GM12878 (cell line): ENCODE measurements around the gene VAV2. TPM values are rescaled to one million over a fixed set of nuclear protein-coding genes. Genes with fewer than 3 reads are reported as not detected.

Source experiments
- ATAC-seq: fragments of 200-7000 bp; cut with Tn5 transposase; 3 replicates; pipeline ENCODE4 v1.9.1; 2020; ENCODE audit warnings: mild to moderate bottlenecking, moderate library complexity
- BruUV-seq: library from RNA; stranded (reverse); fragments of 400-500 nt; replicated peaks from 2 replicates; lab custom pipeline; 2021; lab: Mats Ljungman, UMichigan
- CTCF ChIA-PET: fragments of 300-600 bp; sonication (Branson Sonifier 250); formaldehyde crosslinking; extraction: SDS; loops from one replicate; lab custom pipeline; 2021; ENCODE audit warnings: inconsistent platforms; lab: Yijun Ruan, JAX
- POLR2A ChIA-PET: fragments of 350-600 bp; formaldehyde crosslinking; extraction: SDS; loops from one replicate; lab custom pipeline; 2021; ENCODE audit warnings: inconsistent platforms; lab: Charles Lee
- RAD21 ChIA-PET: fragments of 300-600 bp; sonication (Branson Sonifier 250); formaldehyde crosslinking; loops from one replicate; lab custom pipeline; 2023; ENCODE audit warnings: antibody characterized with exemption; ENCODE audit not compliant: unreplicated experiment; lab: Charles Lee
- SMC1A ChIA-PET: fragments of 300-600 bp; sonication (Branson Sonifier 250); formaldehyde crosslinking; loops from one replicate; lab custom pipeline; 2023; ENCODE audit not compliant: unreplicated experiment, uncharacterized antibody; lab: Charles Lee
- DNase-seq: peaks from one replicate; pipeline ENCODE4 v3.0.0-alpha.2; 2011; ENCODE audit warnings: low read depth, low spot score
- FAIRE-seq: peaks from 3 replicates; lab custom pipeline; 2011; peaks lifted over from hg19 to GRCh38; lab: Jason Lieb, UNC
- H2AFZ ChIP-seq: 2 replicates; pipeline ENCODE4 v1.6.0; 2011; ENCODE audit warnings: low read depth, low read length, control low read depth; ENCODE audit not compliant: control insufficient read depth
- H3K27ac ChIP-seq: 2 replicates; pipeline ENCODE4 v1.5.1; 2011; ENCODE audit warnings: control low read depth; ENCODE audit not compliant: control insufficient read depth, insufficient read depth
- H3K27me3 ChIP-seq, 2 experiments: replicated peaks in 1 of 2; 2 replicates each; pipeline versions ENCODE4 v1.6.0 to v1.6.1; 2011; ENCODE audit warnings: low read length in 1 of 2; ENCODE audit not compliant: control insufficient read depth in 2 of 2, insufficient read depth in 2 of 2
- H3K36me3 ChIP-seq, 2 experiments: 2 replicates each; pipeline ENCODE4 v1.5.1; 2011; ENCODE audit warnings: low read length in 1 of 2; ENCODE audit not compliant: control insufficient read depth in 2 of 2, insufficient read depth in 2 of 2
- H3K4me1 ChIP-seq: 2 replicates; pipeline ENCODE4 v1.6.1; 2011; ENCODE audit warnings: mild to moderate bottlenecking, low read length, moderate library complexity, mixed read lengths; ENCODE audit not compliant: control insufficient read depth, insufficient read depth
- H3K4me2 ChIP-seq: 2 replicates; pipeline ENCODE4 v1.6.0; 2011; ENCODE audit warnings: control low read depth; ENCODE audit not compliant: control insufficient read depth, insufficient read depth
- H3K4me3 ChIP-seq: fragments of 200-600 bp; sonication (generic); 2 replicates; pipeline ENCODE4 v1.5.1; 2016
- H3K79me2 ChIP-seq: 2 replicates; pipeline ENCODE4 v1.6.0; 2011; ENCODE audit warnings: low read length; ENCODE audit not compliant: control insufficient read depth, insufficient read depth
- H3K9ac ChIP-seq: 2 replicates; pipeline ENCODE4 v1.8.0; 2011; ENCODE audit warnings: low read length, control low read depth, mixed read lengths; ENCODE audit not compliant: control insufficient read depth, insufficient read depth
- H3K9me3 ChIP-seq: replicated peaks from 3 replicates; pipeline ENCODE4 v1.5.1; 2011; ENCODE audit warnings: mild to moderate bottlenecking, low read length; ENCODE audit not compliant: control insufficient read depth, insufficient read depth
- H4K20me1 ChIP-seq: 2 replicates; pipeline ENCODE4 v1.6.0; 2011; ENCODE audit not compliant: control insufficient read depth, insufficient read depth
- BRCA1 ChIP-seq: IDR thresholded peaks from 2 replicates; pipeline ENCODE4 v1.6.1; 2011; ENCODE audit warnings: low read depth, low read length, improper control_type of control experiment
- CEBPB ChIP-seq, 2 experiments: fragments of 150-350 bp in 1 of 2; IDR thresholded peaks; 2 replicates each; pipeline ENCODE4 v1.6.1; 2012 to 2014; ENCODE audit warnings: low read depth in 2 of 2, low read length in 2 of 2, borderline replicate concordance in 1 of 2, inconsistent platforms in 1 of 2
- CREB1 ChIP-seq: IDR thresholded peaks from 2 replicates; pipeline ENCODE4 v1.6.1; 2012; ENCODE audit warnings: low read depth, mild to moderate bottlenecking, inconsistent platforms
- GABPA ChIP-seq: IDR thresholded peaks from 2 replicates; pipeline ENCODE4 v1.6.1; 2014; ENCODE audit warnings: antibody characterized with exemption, low read depth, mild to moderate bottlenecking, inconsistent platforms
- HCFC1 ChIP-seq: fragments of 150-350 bp; IDR thresholded peaks from 2 replicates; pipeline ENCODE4 v1.6.1; 2014; ENCODE audit warnings: low read length
- KDM1A ChIP-seq: fragments of 200-600 bp; sonication (generic); IDR thresholded peaks from 2 replicates; pipeline ENCODE4 v1.6.1; 2016; ENCODE audit warnings: borderline replicate concordance
- MTA2 ChIP-seq: fragments of 450-650 bp; IDR thresholded peaks from 2 replicates; pipeline ENCODE4 v1.6.1; 2016; ENCODE audit warnings: low read depth, mild to moderate bottlenecking, moderate library complexity
- MXI1 ChIP-seq: fragments of 150-350 bp; IDR thresholded peaks from 2 replicates; pipeline ENCODE4 v1.6.1; 2011; ENCODE audit warnings: low read depth, mild to moderate bottlenecking, inconsistent platforms, low read length, improper control_type of control experiment
- NBN ChIP-seq: fragments of 450-650 bp; IDR thresholded peaks from 2 replicates; pipeline ENCODE4 v1.6.1; 2016
- NFYA ChIP-seq: IDR thresholded peaks from 2 replicates; pipeline ENCODE4 v1.6.1; 2011; ENCODE audit warnings: low read depth, mild to moderate bottlenecking, low read length, improper control_type of control experiment, borderline replicate concordance
- NR2C2 ChIP-seq: IDR thresholded peaks from 2 replicates; pipeline ENCODE4 v1.6.1; 2011; ENCODE audit warnings: borderline replicate concordance, low read depth; ENCODE audit not compliant: control insufficient read depth, insufficient read length
- NRF1 ChIP-seq: conservative IDR thresholded peaks from 2 replicates; pipeline ENCODE4 v1.6.1; 2011; ENCODE audit warnings: mild to moderate bottlenecking, low read depth, low read length, improper control_type of control experiment
- RAD21 ChIP-seq: IDR thresholded peaks from 2 replicates; pipeline ENCODE4 v1.6.1; 2011; ENCODE audit warnings: mild to moderate bottlenecking, low read depth, low read length, moderate library complexity; ENCODE audit not compliant: insufficient read depth
- SMC3 ChIP-seq: IDR thresholded peaks from 2 replicates; pipeline ENCODE4 v1.6.1; 2011; ENCODE audit warnings: low read length, improper control_type of control experiment, borderline replicate concordance
- SPI1 ChIP-seq: IDR thresholded peaks from 2 replicates; pipeline ENCODE4 v1.6.1; 2011; ENCODE audit warnings: low read depth, mild to moderate bottlenecking, low read length, moderate library complexity, borderline replicate concordance; ENCODE audit not compliant: insufficient read depth
- WRNIP1 ChIP-seq: IDR thresholded peaks from 2 replicates; pipeline ENCODE4 v1.6.1; 2011; ENCODE audit warnings: low read depth, low read length, improper control_type of control experiment, borderline replicate concordance
- ZNF274 ChIP-seq: IDR thresholded peaks from one replicate; pipeline ENCODE4 v1.8.0; 2011; ENCODE audit not compliant: insufficient read length, insufficient read depth
- ZZZ3 ChIP-seq: IDR thresholded peaks from 2 replicates; pipeline ENCODE4 v1.6.1; 2011; ENCODE audit warnings: low read depth; ENCODE audit not compliant: control insufficient read depth, insufficient read length
- WGBS: methylation state at CpG from one replicate; pipeline ENCODE4 v1.1.6; 2016; ENCODE audit warnings: low lambda C conversion rate; ENCODE audit not compliant: insufficient replicate concordance, insufficient coverage; ENCODE audit errors: missing lambda C conversion rate; 5-methylcytosine and 5-hydroxymethylcytosine counted together
- in situ Hi-C: fragments of 300-500 bp; cut with MboI; formaldehyde crosslinking; loops from 9 replicates; pipeline ENCODE4 v1.14.3; 2018; ENCODE audit warnings: mixed read lengths
- intact Hi-C: fragments of 100-400 bp; cut with micrococcal nuclease; formaldehyde crosslinking; loops from one replicate; pipeline ENCODE4 v1.14.2; 2022; ENCODE audit not compliant: unreplicated experiment
- polyA plus RNA-seq, 11 experiments: library from polyadenylated mRNA; depleted of rRNA in 4 of 11; unstranded in 6 of 11; stranded (reverse) in 5 of 11; fragments of >200 nt; fragmentation: Nextera tagmentation in 4 of 11; fragmentation: Illumina TruSeq in 1 of 11; extraction: Ambion mirVana in 4 of 11; extraction: Trizol in 1 of 11; gene quantifications; 1 replicate in 1 of 11; 2 replicates in 10 of 11; pipeline versions ENCODE4 v1.2.1 to v1.2.3, GENCODE V29; 2011 to 2016; ENCODE audit warnings: inconsistent platforms in 2 of 11, missing spikeins in 2 of 11, low read depth in 1 of 11
- total RNA-seq, 4 experiments: library from RNA; depleted of rRNA in 3 of 4; stranded (reverse); fragments of >200 nt in 3 of 4; fragmentation: Illumina TruSeq in 1 of 4; extraction: Trizol in 1 of 4; gene quantifications; 2 replicates each; pipeline versions ENCODE4 v1.2.1 to v1.2.3, GENCODE V29; 2013 to 2021
- TF ChIP-seq, protein P1 (sequence below): fragments of 450-650 bp; conservative IDR thresholded peaks from 2 replicates; pipeline ENCODE4 v1.6.1; 2017; ENCODE audit warnings: mild to moderate bottlenecking, moderate library complexity
- TF ChIP-seq, protein P2 (sequence below): fragments of 450-650 bp; IDR thresholded peaks from 2 replicates; pipeline ENCODE4 v1.6.1; 2018; ENCODE audit warnings: mild to moderate bottlenecking, low read depth, moderate library complexity; ENCODE audit not compliant: partially characterized antibody

The VAV2 gene
- total and polyA plus RNA-seq, 10 of the 15 experiments (the other 5 are each of a cell fraction or from before 2014, with no cell fraction given) = 0.13 to 43.9 (median 16.9) TPM

DNA sequence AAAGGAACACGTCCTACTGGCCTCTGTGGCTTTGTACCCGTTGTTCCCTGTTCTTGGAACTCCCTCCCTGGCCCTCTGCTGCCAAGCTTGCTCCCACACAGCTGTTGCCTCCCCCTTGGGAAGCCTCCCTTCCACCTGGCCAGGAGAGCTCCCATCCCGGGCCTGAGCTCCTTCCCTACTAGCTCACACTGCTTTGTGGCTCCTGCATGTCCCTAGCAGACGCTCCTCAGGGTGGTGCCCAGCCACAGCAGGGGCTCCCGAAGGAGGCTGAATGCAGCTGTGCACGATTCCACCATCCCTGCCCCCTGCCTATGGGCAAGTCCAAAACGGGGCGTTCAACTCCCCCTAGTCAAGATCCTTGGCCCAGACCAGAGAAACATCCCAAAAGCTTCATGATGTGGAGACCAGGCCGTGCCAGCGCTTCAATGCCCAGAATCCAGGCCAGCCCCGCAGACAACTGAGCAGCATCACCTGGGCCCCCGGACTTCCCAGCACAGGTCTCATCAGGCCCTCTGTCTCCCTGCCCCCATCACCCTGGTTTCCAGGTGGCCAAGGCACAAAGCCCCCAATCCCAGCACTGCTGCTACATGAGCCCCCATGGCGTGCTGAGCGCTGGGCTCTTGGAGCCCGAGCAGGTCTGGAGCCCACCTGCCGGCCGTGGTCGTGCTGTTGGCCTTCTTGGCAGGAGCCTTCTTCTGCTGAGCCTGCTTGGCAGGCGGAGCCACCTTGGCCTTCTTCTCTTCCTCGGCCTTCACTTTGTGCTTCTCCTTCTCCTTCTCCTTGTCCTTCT is 47.5 kb upstream of the VAV2 start (continued):
- TF ChIP-seq, protein P1, sequence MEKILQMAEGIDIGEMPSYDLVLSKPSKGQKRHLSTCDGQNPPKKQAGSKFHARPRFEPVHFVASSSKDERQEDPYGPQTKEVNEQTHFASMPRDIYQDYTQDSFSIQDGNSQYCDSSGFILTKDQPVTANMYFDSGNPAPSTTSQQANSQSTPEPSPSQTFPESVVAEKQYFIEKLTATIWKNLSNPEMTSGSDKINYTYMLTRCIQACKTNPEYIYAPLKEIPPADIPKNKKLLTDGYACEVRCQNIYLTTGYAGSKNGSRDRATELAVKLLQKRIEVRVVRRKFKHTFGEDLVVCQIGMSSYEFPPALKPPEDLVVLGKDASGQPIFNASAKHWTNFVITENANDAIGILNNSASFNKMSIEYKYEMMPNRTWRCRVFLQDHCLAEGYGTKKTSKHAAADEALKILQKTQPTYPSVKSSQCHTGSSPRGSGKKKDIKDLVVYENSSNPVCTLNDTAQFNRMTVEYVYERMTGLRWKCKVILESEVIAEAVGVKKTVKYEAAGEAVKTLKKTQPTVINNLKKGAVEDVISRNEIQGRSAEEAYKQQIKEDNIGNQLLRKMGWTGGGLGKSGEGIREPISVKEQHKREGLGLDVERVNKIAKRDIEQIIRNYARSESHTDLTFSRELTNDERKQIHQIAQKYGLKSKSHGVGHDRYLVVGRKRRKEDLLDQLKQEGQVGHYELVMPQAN = no peak
- TF ChIP-seq NRF1 (no peak), RAD21 (no peak), HCFC1 (no peak), MXI1 (no peak), NR2C2 (no peak), SPI1 (no peak), CEBPB (IDR thresholded peaks at IDR 0.05; ENCODE audit: borderline replicate concordance in 1 of 2, low read depth in 2 of 2, low read length in 2 of 2) (no peak)

DNA sequence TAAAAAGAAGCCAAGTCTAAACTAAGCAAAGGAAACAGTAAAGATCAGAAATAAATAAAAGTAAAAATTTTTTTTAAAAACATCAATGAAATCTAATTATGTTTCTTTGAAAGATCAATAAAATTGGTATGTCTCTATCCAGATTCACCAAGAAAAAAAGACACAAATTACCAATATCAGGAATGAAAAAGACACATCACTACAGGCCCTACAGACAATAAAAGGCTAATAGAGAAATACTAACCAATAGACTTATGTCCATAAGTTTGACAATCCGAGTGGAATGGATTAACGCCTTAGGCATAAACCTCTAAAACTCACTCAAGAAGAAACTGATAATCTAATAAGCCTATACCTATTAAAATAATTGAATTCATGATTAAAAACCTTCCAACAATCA is 45.5 kb upstream of the VAV2 start:
- H3K4me2 ChIP-seq = no peak overlapping the region
- ChIA-PET CTCF (no interaction called here), POLR2A (no interaction called here), SMC1A (no interaction called here)
- H2AFZ ChIP-seq = no peak overlapping the region
- no peak overlapping the region for H3K4me3 ChIP-seq
- in situ Hi-C loops (no loop called here), intact Hi-C loops (no loop called here)
- whole genome bisulfite sequencing = 100% methylated on average over 2 of the region's 2 CpGs
- ATAC-seq (no peak), DNase-seq (no peak), FAIRE-seq (no peak)
- H3K4me1 ChIP-seq = no peaks in the 10 kb centered on the region
- BruUV-seq = no TSS peak
- H4K20me1 ChIP-seq = no peaks in the 10 kb centered on the region
- H3K27ac ChIP-seq = no peak overlapping the region
- H3K79me2 ChIP-seq = no peaks in the 10 kb centered on the region
- TF ChIP-seq KDM1A (no peak), MTA2 (no peak), WRNIP1 (no peak), CREB1 (no peak), ZZZ3 (no peak), ZNF274 (no peak), GABPA (no peak), SMC3 (no peak), BRCA1 (no peak), NFYA (no peak), NBN (no peak), MXI1 (no peak)
- TF ChIP-seq, protein P2, sequence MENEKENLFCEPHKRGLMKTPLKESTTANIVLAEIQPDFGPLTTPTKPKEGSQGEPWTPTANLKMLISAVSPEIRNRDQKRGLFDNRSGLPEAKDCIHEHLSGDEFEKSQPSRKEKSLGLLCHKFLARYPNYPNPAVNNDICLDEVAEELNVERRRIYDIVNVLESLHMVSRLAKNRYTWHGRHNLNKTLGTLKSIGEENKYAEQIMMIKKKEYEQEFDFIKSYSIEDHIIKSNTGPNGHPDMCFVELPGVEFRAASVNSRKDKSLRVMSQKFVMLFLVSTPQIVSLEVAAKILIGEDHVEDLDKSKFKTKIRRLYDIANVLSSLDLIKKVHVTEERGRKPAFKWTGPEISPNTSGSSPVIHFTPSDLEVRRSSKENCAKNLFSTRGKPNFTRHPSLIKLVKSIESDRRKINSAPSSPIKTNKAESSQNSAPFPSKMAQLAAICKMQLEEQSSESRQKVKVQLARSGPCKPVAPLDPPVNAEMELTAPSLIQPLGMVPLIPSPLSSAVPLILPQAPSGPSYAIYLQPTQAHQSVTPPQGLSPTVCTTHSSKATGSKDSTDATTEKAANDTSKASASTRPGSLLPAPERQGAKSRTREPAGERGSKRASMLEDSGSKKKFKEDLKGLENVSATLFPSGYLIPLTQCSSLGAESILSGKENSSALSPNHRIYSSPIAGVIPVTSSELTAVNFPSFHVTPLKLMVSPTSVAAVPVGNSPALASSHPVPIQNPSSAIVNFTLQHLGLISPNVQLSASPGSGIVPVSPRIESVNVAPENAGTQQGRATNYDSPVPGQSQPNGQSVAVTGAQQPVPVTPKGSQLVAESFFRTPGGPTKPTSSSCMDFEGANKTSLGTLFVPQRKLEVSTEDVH = no peak
- TF ChIP-seq, all 136 proteins: peak for 0
- Histone ChIP-seq H3K27me3 (no peaks in the 10 kb centered on the region), H3K36me3 (peaks cover 0 to 24% of the 10 kb centered on the region in 2 experiments; a peak in 3 of 4 replicates), H3K9ac (no peak overlapping the region), H3K9me3 (no peaks in the 10 kb centered on the region)
- RAD21 ChIA-PET = no interaction called here
